Medulla oblongata (tissue), 1 donor: ENCODE measurements around the gene CDH23.

Experiments
- DNase-seq: peaks from one replicate; pipeline ENCODE4 v3.0.0-alpha.2; 2015; ENCODE audit errors: extremely low spot score

The CDH23 gene

DNA sequence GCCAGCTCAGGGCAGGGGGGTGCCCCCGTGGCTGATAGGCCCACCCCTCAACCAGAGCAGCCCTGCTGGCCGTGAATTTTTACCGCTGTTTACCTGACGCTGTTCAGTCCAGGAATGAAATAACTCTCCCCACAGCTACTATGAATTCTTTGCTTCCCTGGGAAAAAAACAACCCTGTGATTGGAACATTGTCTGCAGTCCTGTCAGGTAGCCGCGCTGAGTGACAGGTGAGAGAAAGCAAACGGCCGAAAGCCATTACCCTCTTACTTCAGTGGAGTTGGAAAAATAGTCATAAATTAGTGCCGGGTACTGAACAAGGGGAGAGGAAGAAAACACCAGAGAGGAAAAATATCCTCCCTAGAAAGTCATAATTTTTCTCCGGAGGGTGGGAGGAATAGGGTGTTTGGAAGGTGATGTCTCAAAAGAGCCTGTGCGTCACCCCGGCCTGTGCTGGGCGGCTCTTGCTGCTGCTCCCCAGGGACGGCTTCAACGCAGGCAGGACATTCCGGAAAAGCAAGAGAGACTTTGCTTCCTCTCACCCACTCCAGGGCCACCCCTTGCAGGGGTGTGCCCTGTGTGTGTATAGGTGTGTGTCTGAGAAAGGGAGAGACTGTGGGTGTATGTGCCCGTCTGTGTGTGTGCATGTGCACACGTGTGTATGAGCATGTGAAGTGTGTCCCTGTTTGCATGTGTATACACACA is 69.0 kb downstream of the CDH23 start:
- DNase-seq, result no peak

DNA sequence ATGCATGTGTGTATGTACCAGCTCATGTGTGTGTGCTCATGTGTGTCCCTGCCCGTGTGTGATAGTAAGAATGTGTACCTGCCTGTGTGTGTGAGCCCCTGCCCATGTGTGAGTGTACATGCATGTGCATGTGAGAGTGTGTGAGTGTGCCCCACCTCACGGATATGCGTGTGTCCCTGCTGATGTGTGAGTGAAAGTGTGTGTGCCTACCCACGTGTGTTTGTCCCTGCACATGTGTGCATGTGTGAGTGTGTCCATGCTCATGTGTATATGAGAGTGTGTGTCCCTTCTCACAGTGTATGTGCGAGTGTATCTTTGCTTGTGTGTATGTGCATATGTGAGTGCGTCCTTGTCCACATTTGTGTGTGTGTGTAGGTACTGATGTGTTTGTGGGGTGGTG is 69.6 kb downstream of the CDH23 start:
- no peak for DNase-seq

DNA sequence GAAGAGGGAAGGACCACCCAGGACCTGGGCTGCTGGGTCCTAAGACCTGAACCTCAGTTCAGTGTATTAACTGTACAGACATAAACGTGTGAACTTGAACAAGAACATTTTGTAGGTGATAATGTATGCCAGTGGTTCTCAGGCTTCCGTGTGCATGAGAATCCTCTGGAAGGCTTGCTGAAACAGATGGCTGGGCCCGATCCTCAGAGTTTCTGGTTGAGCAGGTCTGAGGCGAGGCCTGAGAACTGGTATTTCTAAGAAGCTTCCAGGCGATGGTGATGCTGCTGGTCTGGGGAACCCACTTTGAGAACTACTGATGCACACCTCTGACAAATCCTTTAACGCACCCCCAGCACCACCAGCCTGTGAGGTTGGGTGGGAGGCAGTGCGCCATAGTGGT is 70.4 kb downstream of the CDH23 start:
- DNase-seq, result no peak

DNA sequence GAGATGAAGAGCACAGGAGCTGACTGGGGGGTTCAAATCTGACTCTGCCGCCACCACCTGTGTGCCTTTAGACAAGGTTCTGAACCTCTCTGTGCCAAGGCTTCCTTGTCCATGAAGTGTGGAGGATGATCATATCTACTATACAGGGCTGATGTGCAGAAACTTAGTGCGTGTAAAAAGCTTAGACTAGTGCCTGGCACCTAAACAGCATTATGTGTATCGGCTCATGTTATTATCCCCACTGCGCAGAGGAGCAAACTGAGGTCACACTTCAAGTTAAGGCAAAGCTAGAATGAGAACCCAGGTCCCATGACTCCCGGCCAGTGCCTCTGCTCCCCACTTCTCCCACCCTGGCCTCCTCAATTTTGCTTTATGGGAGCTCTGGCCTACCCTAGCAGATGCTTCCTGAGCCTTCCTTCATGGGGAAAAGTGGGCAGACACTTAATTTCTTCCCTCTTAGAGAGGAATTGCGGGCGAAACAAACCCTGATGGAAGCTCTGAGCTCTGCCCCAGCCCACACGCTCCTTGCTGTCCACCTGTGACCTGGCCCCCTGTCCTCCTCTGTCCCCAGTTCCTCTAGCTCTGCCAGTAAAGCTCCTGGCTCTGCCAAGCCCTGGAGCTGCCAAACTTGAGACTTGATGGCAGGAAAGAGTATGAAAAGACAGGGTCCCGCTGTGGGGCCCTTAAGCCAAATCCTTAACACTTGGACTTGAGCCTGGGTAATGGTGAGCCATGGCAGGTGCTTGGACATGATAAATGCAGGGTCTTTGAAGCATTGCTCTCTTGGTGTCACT is 71.0 kb downstream of the CDH23 start:
- no peak for DNase-seq

DNA sequence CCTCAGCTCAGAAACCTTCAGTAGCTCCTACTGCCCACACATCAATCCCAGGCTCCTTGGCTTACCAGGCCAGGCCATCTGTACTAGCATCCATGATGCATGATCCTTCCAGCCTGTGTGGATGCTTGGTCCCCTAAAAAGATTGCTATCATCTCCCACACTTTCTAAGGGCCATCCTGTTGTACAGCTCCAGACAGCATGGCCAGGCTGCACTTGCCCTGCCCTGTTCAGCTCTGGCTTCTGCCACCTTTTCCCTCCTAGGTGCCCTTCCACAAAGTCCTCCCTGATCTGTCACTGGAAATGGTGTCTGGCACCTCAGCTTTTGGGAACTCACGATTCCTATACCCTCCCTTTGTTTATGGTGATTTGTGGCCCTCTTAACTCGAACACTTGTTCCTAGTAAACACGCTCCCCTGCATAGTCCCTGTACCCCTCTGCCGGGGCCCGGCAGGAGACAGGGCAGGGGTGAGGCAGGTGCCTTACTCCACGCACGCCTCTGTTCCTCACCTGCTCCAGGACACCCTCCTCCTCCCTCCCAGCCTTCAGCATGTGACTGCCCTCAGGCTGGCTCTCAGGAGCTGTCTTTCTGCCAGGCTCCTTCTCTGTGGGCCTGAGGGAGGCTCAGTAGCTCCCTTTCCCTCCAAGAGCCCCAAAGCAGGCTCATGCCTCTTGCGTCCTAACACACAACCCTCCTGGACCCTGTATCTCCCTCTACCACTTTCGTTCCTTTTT is 71.8 kb downstream of the CDH23 start:
- DNase-seq, result no peak

DNA sequence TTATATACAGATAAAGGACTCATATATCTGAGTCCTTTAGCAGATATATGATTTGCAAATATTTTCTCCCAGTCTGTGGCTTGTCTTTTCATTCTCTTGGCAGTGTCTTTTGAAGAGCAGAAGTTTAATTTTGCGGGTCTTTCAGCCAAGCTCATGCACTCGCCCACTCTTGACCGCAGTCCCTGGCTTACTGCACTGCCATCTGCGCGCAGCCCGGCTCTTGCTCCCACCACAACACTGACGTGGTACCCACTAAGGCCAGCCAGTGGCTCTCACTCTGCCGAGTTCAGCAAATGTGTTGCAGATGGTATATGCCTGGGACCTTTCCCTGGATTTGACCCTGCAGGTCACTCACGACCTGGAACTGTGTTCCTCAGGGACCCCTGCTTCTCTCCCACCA is 74.3 kb downstream of the CDH23 start:
- DNase-seq, result no peak

DNA sequence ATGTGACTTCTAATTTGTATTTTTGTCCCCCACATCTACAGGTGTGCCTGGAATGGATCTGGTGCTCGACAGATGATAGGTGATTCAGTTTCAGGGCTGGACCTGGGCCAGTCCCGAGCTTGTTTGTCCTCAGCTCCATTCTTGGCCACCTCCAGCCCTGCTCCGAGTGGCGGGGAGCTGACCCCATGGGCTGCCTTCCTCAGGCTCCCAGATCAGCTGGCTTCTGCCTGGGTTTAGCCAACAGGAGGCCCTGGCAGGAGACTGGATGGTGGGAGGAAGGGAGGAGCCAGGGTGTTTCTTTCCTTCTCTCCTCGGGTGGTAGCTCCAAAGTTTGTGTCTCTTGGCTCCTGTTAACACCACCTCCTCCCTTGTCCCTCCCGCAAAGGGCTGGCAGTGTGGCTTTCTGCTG is 75.2 kb downstream of the CDH23 start:
- no peak for DNase-seq

DNA sequence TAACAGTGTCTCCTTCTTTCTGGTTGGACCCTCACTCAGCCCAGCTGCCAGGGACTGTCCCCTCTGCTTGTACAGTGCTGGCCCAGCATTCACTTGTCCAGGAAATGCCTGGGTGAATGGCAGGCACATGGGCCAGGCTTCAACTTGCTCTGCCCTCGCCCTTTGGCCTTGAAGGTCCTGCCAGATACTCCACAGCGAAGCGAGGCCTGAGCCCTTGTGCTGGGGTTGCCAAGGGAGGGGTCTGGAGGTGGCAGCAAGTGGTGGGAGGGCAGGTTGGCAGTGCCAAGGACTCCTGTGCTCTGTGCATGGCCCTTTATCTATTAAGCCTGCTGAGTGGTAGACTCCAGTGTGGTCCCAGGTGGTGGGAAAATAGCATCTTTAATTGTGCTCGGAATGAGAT is 75.7 kb downstream of the CDH23 start:
- DNase-seq, result no peak

DNA sequence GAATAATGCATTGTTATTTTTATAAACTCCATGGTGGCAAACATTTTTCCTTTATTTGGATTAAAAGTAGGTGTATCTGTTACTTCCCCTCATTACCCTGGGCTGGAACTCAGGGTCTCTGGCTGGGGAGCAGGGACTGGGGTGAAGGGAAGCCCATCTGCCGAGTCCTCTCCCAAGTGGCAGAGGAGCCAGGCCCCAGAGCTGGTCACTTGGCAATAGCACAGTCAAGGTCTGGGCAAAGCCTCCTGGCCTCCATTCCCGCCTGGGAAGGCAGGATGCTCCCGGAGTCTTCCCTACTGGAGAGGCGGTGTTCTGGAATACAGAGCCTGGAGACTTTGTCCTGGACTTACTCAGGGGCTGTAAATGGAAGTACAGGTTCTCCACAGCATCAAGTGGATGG is 76.2 kb downstream of the CDH23 start:
- no peak for DNase-seq

DNA sequence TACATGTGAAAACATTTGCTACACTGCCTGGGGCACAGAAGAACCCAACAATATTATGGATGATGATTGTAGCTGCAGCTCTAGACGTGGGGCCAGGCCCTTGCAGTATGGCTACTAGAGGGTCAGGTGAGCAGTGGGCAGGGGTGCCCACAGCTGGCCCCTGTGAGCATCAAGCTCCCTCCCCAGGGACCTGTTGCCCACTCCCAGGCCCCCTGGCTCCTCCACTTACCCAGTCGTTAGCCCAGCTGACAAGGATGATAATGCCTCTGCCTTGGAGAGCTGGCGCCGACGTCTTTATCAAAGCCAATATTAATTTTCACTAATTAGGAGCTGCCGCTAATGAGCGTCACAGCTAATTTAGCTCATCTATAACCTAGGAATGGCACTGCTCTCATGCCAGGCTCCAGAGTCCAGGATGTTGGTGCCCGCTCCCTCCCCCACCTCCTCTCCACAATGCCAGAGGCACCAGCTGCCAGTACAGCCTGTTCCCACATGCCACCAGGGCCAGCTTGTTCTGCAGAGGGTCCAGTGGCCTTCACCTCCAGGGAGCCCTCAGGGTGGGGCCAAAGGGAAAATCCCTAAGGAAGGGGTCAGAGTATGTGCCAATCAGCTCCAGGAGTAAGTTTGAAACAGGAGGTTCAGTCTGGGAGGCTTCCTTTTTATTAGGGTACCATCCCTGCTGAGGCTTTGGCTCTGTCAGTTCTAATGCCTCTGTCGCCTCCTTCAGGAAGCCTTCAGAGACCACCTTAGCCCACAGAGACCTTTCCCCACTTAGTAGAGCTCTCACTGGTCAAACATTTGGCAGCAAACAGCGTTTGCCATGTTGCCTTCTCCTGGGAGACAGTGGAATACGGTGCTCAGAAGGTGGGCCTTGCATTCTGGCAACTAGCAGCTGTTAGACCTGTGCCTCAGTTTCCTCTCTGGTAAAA is 77.2 kb downstream of the CDH23 start:
- DNase-seq, result no peak

DNA sequence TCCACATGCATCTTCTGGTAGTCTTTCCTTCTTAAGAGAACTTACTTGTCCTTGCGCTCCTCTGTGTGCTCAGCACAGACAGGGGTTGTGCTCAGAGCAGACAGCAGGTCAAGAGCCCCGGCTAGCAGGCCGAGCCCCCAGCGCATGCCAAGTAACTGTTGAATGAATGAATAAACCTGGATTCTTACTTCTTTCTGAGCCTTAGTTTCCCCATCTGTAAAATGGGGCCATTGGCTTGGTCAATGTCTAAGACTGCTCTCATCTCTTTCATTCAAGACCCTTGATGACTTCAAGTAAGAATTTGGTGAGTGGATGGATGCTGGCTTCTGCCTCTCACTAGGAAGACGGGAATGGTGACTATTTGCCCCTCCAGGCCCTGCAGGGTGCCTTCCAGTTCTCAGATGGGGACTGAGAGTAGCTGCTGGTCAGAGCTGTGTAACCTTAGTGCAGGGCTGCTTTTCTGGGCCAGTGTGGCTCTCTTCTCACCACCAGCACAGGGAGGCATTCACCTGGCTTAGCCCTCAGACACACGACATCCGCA is 78.1 kb downstream of the CDH23 start:
- DNase-seq, result no peak

DNA sequence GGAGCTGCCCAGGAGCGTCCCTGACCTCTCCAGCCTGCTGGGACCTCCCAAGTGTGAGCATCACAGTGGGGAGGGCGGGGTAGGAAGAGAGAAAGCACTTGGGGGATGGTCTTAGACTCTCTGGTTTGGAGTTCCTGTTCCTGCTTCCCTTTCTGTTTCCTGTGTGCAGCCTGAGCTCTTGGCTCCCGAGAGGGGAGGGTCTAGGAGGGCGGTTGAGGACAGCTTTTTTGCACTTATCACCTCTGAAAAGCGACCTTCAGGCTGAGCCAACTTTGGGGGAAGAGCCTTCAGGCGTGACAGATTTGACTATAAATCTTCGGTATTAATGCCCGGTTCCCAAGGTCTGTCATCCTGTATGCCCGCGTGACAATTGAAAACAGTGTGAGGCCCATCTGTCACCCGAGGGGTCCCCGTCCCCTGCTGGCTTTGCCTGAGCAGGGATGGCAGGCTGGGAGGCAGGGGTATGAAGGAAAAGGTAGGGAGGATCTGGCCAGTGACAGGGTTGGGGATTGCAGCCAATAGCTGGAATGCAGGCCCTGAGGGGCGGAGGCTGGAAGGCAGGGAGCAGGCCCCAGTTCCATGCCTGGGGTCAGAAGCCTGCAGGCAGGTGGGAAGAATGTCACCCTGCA is 78.6 kb downstream of the CDH23 start:
- DNase-seq, result peak; percentile 30

DNA sequence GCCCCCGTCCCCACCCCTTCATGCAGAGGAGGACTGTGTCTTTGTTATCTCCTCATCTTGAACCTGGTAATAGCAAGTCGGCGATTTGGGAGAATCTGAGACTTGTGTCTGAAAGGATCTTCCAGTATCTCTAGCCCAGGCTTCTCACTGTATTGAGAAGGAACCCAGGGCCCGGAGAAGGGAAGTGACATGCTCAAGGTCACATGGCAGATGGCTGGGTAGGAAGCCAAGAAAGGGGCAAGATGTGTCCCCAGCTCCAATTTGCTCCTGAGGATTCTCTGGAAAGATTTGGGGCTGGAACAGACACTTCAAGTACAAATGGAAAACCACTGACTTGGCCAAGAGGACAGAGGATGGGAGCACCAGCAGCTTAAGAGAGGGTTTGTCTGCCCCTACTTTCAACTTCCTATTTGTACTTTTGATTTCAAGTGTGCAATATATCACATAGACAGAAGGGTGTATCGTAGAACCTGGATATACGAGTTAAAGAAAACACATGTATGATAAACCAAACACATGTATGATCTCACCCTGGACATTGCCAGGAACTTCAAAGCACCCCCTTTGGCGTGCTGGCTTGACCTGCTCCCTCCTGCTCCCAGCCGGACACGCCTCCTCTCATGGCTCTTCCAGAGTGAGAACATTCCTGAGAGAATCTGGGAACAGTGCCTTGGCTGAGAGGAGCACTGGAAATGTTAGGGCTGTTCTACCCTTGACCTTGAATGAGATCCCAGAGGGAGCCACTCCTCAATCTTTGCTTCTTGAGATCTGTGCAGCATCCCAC is 79.7 kb downstream of the CDH23 start:
- peak; percentile 57 for DNase-seq

DNA sequence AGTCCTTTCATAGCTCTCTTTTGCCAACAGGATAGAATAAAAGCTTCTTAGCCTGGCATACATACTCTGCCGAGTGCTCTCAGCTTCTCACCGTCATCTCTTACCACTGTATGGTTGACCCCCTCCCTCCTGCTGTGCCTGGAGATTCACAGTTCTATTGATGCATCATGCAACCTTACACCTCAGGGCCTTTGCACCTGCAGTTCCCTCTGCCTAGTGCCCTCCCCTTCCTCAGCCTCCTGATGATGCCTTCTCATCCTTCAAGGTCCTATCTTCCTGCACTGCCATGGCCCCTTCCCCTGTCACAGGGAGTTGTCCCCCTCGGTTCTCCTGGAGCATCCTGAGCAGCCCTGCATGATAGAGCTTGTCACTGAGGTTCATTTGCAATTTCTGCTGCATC is 81.5 kb downstream of the CDH23 start:
- no peak for DNase-seq

DNA sequence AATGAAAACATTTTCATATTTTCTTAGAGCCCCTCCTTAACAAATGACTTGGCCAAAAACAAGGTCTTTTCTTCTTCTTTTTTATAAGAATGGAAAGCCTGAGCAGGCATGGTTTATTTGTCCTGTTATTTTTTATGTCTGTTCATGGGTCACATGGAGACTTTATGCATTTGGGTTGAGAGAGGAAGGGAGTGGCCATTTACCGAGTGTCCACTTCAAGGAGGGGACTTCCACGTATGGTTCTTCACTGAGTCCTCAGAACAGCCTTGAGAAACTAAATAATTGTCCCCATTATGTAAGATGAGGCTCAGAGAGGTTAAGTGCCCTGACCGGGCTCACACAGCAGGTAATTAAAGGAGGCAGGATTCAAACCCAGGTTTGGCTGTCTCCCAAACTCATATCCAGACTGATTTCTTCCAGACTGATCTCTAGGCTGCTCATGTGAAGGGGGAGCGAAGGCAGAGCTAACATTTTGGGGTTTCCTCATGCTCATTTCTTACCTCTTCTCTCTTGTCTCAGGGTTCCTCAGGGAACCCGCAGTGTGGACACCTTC is 82.2 kb downstream of the CDH23 start:
- DNase-seq, result no peak

DNA sequence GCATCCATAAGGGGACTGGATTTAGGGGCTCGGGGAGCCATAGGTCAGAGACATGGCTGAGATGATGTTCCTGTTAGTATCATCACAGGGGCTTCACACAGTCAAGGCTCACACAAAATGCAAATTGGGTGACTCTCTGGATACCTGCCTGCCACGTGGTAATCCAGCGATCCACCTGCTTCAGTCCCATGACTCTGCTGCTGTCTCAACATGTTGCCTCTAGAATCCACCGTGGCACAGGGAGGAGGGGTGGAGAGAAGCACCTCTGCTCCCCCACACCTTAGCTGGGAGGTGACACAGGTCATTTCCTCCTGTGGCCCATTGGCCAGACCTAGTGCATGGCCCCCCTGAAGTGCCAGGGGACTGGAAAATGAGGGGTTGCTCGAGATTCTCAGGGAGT is 83.1 kb downstream of the CDH23 start:
- DNase-seq, result no peak

DNA sequence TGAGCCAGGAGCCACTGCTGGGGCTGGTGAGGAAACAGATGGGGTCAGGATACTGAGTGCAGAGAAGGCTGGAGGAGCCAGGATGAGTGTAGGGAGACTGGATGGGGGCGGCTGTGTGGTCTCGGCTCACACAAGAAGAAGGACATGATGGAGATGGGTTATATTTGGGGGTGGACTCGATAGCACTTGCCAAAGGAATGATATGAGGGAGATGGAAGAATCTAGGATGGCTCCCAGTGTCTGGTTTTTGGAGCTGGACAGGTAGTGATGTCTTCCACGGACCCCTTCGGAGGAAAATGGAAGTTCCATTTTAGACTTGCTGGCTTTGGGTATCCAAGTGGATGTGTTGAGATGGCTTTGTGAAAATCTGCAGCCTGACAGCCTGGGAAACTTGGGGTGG is 83.9 kb downstream of the CDH23 start:
- no peak for DNase-seq

DNA sequence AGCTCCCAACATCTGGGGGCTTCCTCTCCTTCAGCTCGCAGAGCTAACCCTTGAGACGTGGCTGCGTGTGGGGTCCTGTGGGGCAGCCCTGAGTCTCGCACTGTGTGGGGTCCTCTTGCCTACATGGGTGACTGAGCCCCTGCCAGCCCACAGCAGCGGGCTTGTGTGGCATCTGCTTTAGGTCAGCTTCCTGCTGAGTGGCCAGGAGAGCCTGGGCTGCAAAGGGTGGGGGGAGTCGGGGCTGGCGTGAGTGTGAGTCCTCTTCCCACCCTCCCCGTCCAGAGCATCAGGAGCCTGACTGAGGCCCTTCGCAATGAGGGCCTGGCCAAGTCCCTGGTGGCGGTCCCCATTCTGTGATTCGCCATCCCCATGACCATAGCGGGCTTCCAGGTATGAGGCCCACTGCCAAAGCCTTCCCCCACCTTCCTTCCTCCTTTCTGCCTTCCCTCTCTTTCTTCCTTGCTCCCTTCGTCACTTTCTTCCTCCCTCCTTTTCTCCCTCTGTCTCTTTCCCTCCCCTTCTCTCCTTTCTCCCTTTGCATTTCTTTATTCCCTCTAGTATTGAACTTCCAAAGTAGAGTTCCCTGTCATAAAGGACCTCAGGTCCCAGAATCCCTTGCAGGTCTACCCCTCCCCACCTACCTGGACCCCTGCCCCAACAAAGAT is 85.2 kb downstream of the CDH23 start:
- DNase-seq, result no peak

DNA sequence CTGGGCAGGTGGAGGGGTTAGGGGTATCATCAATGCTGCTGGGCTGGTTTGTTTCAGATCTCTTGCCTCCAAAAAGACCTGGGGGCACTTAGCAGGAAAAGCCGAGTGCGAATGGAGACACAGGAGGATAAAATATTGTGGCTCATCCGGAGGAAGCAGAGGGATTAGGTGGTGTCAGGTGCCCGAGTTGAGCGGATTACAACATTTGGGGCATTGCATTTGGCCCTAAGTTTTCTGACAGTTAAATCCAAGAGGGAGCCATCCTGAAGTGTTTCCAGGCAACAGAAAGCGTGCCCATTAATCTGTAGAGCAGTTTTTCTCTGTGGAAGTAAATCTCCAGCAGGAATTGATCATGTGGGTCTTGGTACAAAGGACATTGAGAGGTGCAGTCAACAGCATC is 85.9 kb downstream of the CDH23 start:
- no peak for DNase-seq
